D721Med (cell line): ENCODE data around the gene TNNI3.

Experiments used
- DNase-seq: peaks from one replicate; pipeline ENCODE4 v3.0.0; 2011; ENCODE audit warnings: low spot score; ENCODE audit not compliant: insufficient read length
- FAIRE-seq: peaks from 2 replicates; lab custom pipeline; 2011; peaks lifted over from hg19 to GRCh38; lab: Jason Lieb, UNC
- CTCF ChIP-seq: IDR thresholded peaks from 2 replicates; pipeline ENCODE4 v1.5.1; 2012; ENCODE audit warnings: mild to moderate bottlenecking, control low read depth; ENCODE audit not compliant: insufficient read depth; ENCODE audit errors: missing control alignments

TNNI3 gene

GRCh38 chr19:55178781-55179599, 21.5 kb upstream of the TNNI3 start:
- DNase-seq (peak; percentile 97), FAIRE-seq (no peak)
- no peak for TF ChIP-seq CTCF

- DNase-seq (no peak), FAIRE-seq (no peak)
- no peak for TF ChIP-seq CTCF
Measured at GRCh38 chr19:55176076-55176475, 18.5 kb upstream of the TNNI3 start.

GRCh38 chr19:55175117-55175867, 17.8 kb upstream of the TNNI3 start:
- FAIRE-seq = no peak
- DNase-seq = no peak
- TF ChIP-seq CTCF = no peak

- no peak for TF ChIP-seq CTCF
- FAIRE-seq = no peak
- no peak for DNase-seq
Measured at GRCh38 chr19:55174425-55175116, 17.0 kb upstream of the TNNI3 start.

GRCh38 chr19:55173714-55174409, 16.3 kb upstream of the TNNI3 start:
- DNase-seq = no peak
- no peak for FAIRE-seq
- no peak for TF ChIP-seq CTCF

- FAIRE-seq = no peak
Measured at GRCh38 chr19:55173186-55173713, 15.7 kb upstream of the TNNI3 start.

More at GRCh38 chr19:55173186-55173713, 15.7 kb upstream of the TNNI3 start:
- TF ChIP-seq CTCF = no peak
- DNase-seq = no peak
